H1 (cell line): ENCODE data around the gene NDUFS8. TPM values are rescaled to one million over a fixed set of nuclear protein-coding genes. Genes with fewer than 3 reads are reported as not detected.

ENCODE experiments used
- CTCF ChIA-PET: fragments of 300-600 bp; sonication (Branson Sonifier 250); formaldehyde crosslinking; loops from one replicate; lab custom pipeline; 2021; ENCODE audit not compliant: partially characterized antibody; lab: Charles Lee
- POLR2A ChIA-PET: fragments of 300-600 bp; sonication (Branson Sonifier 250); formaldehyde crosslinking; loops from one replicate; lab custom pipeline; 2021; ENCODE audit warnings: inconsistent platforms; ENCODE audit not compliant: partially characterized antibody; lab: Charles Lee
- DNase-seq, 2 experiments: peaks; one replicate each; pipeline versions ENCODE4 v3.0.0 to v3.0.0-alpha.2; 2010 to 2022; ENCODE audit warnings: low spot score in 2 of 2, low read depth in 1 of 2, mixed read lengths in 1 of 2
- FAIRE-seq: peaks from 2 replicates; lab custom pipeline; 2011; peaks lifted over from hg19 to GRCh38; lab: Jason Lieb, UNC
- H2AFZ ChIP-seq: 2 replicates; pipeline ENCODE4 v1.8.1; 2012; ENCODE audit warnings: low read length, inconsistent platforms
- H2AK5ac ChIP-seq: 2 replicates; pipeline ENCODE4 v1.6.1; 2013; ENCODE audit warnings: low read depth, low read length
- H2BK120ac ChIP-seq: replicated peaks from 2 replicates; pipeline ENCODE3; 2013; ENCODE audit warnings: low read depth, low read length, inconsistent platforms
- H2BK12ac ChIP-seq: 2 replicates; pipeline ENCODE4 v1.6.1; 2013; ENCODE audit warnings: low read depth, low read length
- H2BK15ac ChIP-seq: 2 replicates; pipeline ENCODE4 v1.6.1; 2013; ENCODE audit warnings: low read length
- H2BK20ac ChIP-seq: 2 replicates; pipeline ENCODE4 v1.6.1; 2013; ENCODE audit warnings: low read length
- H2BK5ac ChIP-seq: 2 replicates; pipeline ENCODE4 v1.6.1; 2013; ENCODE audit warnings: low read depth, low read length
- H3K14ac ChIP-seq: 2 replicates; pipeline ENCODE4 v1.6.1; 2013; ENCODE audit warnings: inconsistent platforms; ENCODE audit not compliant: insufficient read length
- H3K18ac ChIP-seq: 2 replicates; pipeline ENCODE4 v1.6.1; 2013; ENCODE audit warnings: low read length; ENCODE audit errors: extremely low read depth
- H3K23ac ChIP-seq: 2 replicates; pipeline ENCODE4 v1.6.1; 2013; ENCODE audit warnings: inconsistent platforms; ENCODE audit not compliant: insufficient read length
- H3K23me2 ChIP-seq: 2 replicates; pipeline ENCODE4 v1.6.1; 2013; ENCODE audit warnings: low read depth, low read length
- H3K27ac ChIP-seq: 2 replicates; pipeline ENCODE4 v1.6.1; 2011; ENCODE audit warnings: low read depth, low read length, inconsistent platforms
- H3K27me3 ChIP-seq, 4 experiments: replicated peaks in 1 of 4; 1 replicate in 1 of 4; 2 replicates in 3 of 4; pipeline versions ENCODE4 v1.6.1 to v1.8.1; 2011 to 2013; ENCODE audit warnings: low read length in 3 of 4, mild to moderate bottlenecking in 3 of 4, inconsistent platforms in 2 of 4, mixed read lengths in 2 of 4, moderate library complexity in 1 of 4; ENCODE audit not compliant: control insufficient read depth in 3 of 4, insufficient read depth in 3 of 4; ENCODE audit errors: extremely low read depth in 1 of 4
- H3K36me3 ChIP-seq, 4 experiments: 2 replicates each; pipeline versions ENCODE4 v1.6.1 to v1.8.1; 2011 to 2013; ENCODE audit warnings: mild to moderate bottlenecking in 4 of 4, low read length in 3 of 4, moderate library complexity in 2 of 4, control low read depth in 1 of 4, inconsistent platforms in 1 of 4; ENCODE audit not compliant: insufficient read depth in 4 of 4, control insufficient read depth in 2 of 4
- H3K4ac ChIP-seq: replicated peaks from 2 replicates; pipeline ENCODE3; 2013; ENCODE audit warnings: low read length, low read depth, mixed read lengths, inconsistent platforms; ENCODE audit not compliant: insufficient read length
- H3K4me1 ChIP-seq, 4 experiments: replicated peaks in 1 of 4; 1 replicate in 1 of 4; 2 replicates in 3 of 4; pipeline versions ENCODE4 v1.6.1 to v1.8.1; 2011 to 2013; ENCODE audit warnings: low read length in 3 of 4, inconsistent platforms in 2 of 4, mixed read lengths in 1 of 4; ENCODE audit not compliant: insufficient read depth in 4 of 4, control insufficient read depth in 3 of 4
- H3K4me2 ChIP-seq, 2 experiments: 2 replicates each; pipeline versions ENCODE4 v1.6.1 to v1.8.1; 2011 to 2013; ENCODE audit warnings: low read depth in 2 of 2, low read length in 2 of 2, control low read depth in 1 of 2, inconsistent platforms in 1 of 2, mild to moderate bottlenecking in 1 of 2; ENCODE audit not compliant: insufficient read depth in 1 of 2
- H3K4me3 ChIP-seq, 4 experiments: fragments of 200-600, 300-600 bp in 1 of 4; sonication (generic), shearing (Covaris generic), sonication (Bioruptor Twin) in 1 of 4; 2 replicates each; pipeline versions ENCODE4 v1.5.1 to v1.8.1; 2011 to 2016; ENCODE audit warnings: low read length in 4 of 4, low read depth in 3 of 4, control low read depth in 2 of 4, inconsistent platforms in 2 of 4, mild to moderate bottlenecking in 2 of 4, mixed read lengths in 1 of 4, moderate library complexity in 1 of 4; ENCODE audit not compliant: insufficient read depth in 2 of 4; ENCODE audit errors: extremely low read depth in 1 of 4
- H3K56ac ChIP-seq: replicated peaks from 2 replicates; pipeline ENCODE3; 2013; ENCODE audit warnings: low read depth, mild to moderate bottlenecking, mixed read lengths, low read length, inconsistent platforms; ENCODE audit not compliant: insufficient read length
- H3K79me1 ChIP-seq: 2 replicates; pipeline ENCODE4 v1.6.1; 2013; ENCODE audit warnings: low read depth, low read length, control low read depth
- H3K79me2 ChIP-seq, 2 experiments: 2 replicates each; pipeline versions ENCODE4 v1.6.1 to v1.8.1; 2012 to 2013; ENCODE audit warnings: low read length in 2 of 2, mild to moderate bottlenecking in 2 of 2, inconsistent platforms in 1 of 2; ENCODE audit not compliant: insufficient read depth in 2 of 2, control insufficient read depth in 1 of 2
- H3K9ac ChIP-seq, 4 experiments: replicated peaks in 1 of 4; 1 replicate in 1 of 4; 2 replicates in 3 of 4; pipeline versions ENCODE4 v1.6.1 to v1.8.1; 2011 to 2013; ENCODE audit warnings: low read depth in 3 of 4, low read length in 3 of 4, control low read depth in 2 of 4, mild to moderate bottlenecking in 2 of 4, moderate library complexity in 2 of 4, inconsistent platforms in 1 of 4; ENCODE audit errors: extremely low read depth in 1 of 4
- H3K9me3 ChIP-seq, 2 experiments: 2 replicates each; pipeline versions ENCODE4 v1.6.1 to v1.8.1; 2012 to 2013; ENCODE audit warnings: mild to moderate bottlenecking in 2 of 2, moderate library complexity in 2 of 2, control low read depth in 1 of 2, inconsistent platforms in 1 of 2, low read depth in 1 of 2, low read length in 1 of 2, mixed read lengths in 1 of 2; ENCODE audit not compliant: insufficient read depth in 2 of 2
- H4K20me1 ChIP-seq, 2 experiments: replicated peaks in 1 of 2; 2 replicates each; pipeline versions ENCODE3 to v1.8.1; 2011 to 2013; ENCODE audit warnings: inconsistent platforms in 2 of 2, low read length in 2 of 2, mild to moderate bottlenecking in 1 of 2; ENCODE audit not compliant: insufficient read depth in 2 of 2, control insufficient read depth in 1 of 2
- H4K5ac ChIP-seq: 2 replicates; pipeline ENCODE4 v1.6.1; 2013; ENCODE audit warnings: low read length, low read depth, mixed read lengths, inconsistent platforms; ENCODE audit not compliant: insufficient read length
- H4K8ac ChIP-seq: 2 replicates; pipeline ENCODE4 v1.8.0; 2013; ENCODE audit warnings: mild to moderate bottlenecking, moderate library complexity, low read length, inconsistent platforms; ENCODE audit not compliant: insufficient read depth; ENCODE audit errors: extremely low read depth
- H4K91ac ChIP-seq: replicated peaks from 2 replicates; pipeline ENCODE3; 2013; ENCODE audit warnings: low read length, mixed read lengths, inconsistent platforms; ENCODE audit not compliant: insufficient read length
- BACH1 ChIP-seq: IDR thresholded peaks from 2 replicates; pipeline ENCODE4 v1.6.1; 2012; ENCODE audit warnings: low read length, improper control_type of control experiment
- CBX5 ChIP-seq: fragments of 300-800, 300-1000 bp; sonication (generic); IDR thresholded peaks from 2 replicates; pipeline ENCODE4 v1.7.1; 2016; ENCODE audit warnings: antibody characterized with exemption, low read length, low read depth
- CHD1 ChIP-seq: IDR thresholded peaks from 2 replicates; pipeline ENCODE4 v1.6.1; 2012; ENCODE audit warnings: low read depth, low read length, improper control_type of control experiment
- EP300 ChIP-seq, 2 experiments: IDR thresholded peaks; 1 replicate in 1 of 2; 2 replicates in 1 of 2; pipeline ENCODE4 v1.6.1; 2011 to 2012; ENCODE audit warnings: low read depth in 2 of 2, low read length in 2 of 2, mild to moderate bottlenecking in 2 of 2, borderline replicate concordance in 1 of 2, inconsistent platforms in 1 of 2, moderate library complexity in 1 of 2
- GABPA ChIP-seq: IDR thresholded peaks from 2 replicates; pipeline ENCODE4 v1.6.1; 2011; ENCODE audit warnings: mild to moderate bottlenecking, low read length, moderate library complexity, borderline replicate concordance; ENCODE audit not compliant: insufficient read depth
- PHF8 ChIP-seq: fragments of 200-600 bp; sonication (generic); conservative IDR thresholded peaks from 2 replicates; pipeline ENCODE4 v1.7.1; 2012; ENCODE audit warnings: low read depth, mild to moderate bottlenecking, inconsistent platforms, low read length, moderate library complexity
- POLR2AphosphoS5 ChIP-seq: IDR thresholded peaks from 2 replicates; pipeline ENCODE4 v1.6.1; 2011; ENCODE audit warnings: low read depth, low read length
- POU5F1 ChIP-seq: IDR thresholded peaks from 2 replicates; pipeline ENCODE4 v1.6.1; 2011; ENCODE audit warnings: low read depth, mild to moderate bottlenecking, low read length, moderate library complexity
- RBBP5 ChIP-seq: IDR thresholded peaks from 2 replicates; pipeline ENCODE4 v1.7.1; 2012; ENCODE audit warnings: low read depth, mild to moderate bottlenecking, inconsistent platforms, low read length, moderate library complexity, borderline replicate concordance
- SAP30 ChIP-seq: fragments of 300-600 bp; sonication (generic); IDR thresholded peaks from 2 replicates; pipeline ENCODE4 v1.7.1; 2012; ENCODE audit warnings: low read length, moderate library complexity, mild to moderate bottlenecking, inconsistent platforms; ENCODE audit not compliant: insufficient read depth, insufficient replicate concordance
- TAF7 ChIP-seq: optimal IDR thresholded peaks from 2 replicates; pipeline ENCODE3; 2011; ENCODE audit warnings: low read depth, mild to moderate bottlenecking, inconsistent platforms, low read length, moderate library complexity, borderline replicate concordance
- WGBS, 2 experiments: shearing (Covaris generic) in 1 of 2; methylation state at CpG; one replicate each; pipeline versions ENCODE4 v1.1.6 to v1.1.7; 2013 to 2015; ENCODE audit warnings: low lambda C conversion rate in 2 of 2, mixed read lengths in 2 of 2, inconsistent platforms in 1 of 2, low coverage in 1 of 2, missing lambda C conversion rate in 1 of 2; ENCODE audit not compliant: insufficient replicate concordance in 2 of 2, insufficient coverage in 1 of 2, insufficient read length in 1 of 2; ENCODE audit errors: extremely low coverage in 1 of 2, missing lambda C conversion rate in 1 of 2; 5-methylcytosine and 5-hydroxymethylcytosine counted together
- polyA plus RNA-seq, 7 experiments: library from polyadenylated mRNA; depleted of rRNA in 3 of 7; stranded (reverse) in 5 of 7; unstranded in 2 of 7; fragments of >200 nt in 5 of 7; fragments of 200-250 nt in 2 of 7; gene quantifications; 1 replicate in 5 of 7; 2 replicates in 1 of 7; 4 replicates in 1 of 7; pipeline versions ENCODE4 v1.2.1 to v1.2.3, GENCODE V29; 2011 to 2013; ENCODE audit warnings: missing spikeins in 2 of 7, mixed read lengths in 2 of 7
- total RNA-seq: library from RNA; stranded (reverse); fragmentation: NEBNext Ultra II Directional; extraction: Animal tissue kit (Norgen Biotek cat#: 25700); gene quantifications from 2 replicates; pipeline ENCODE4 v1.2.1, GENCODE V29; 2021
- TF ChIP-seq, protein P1 (sequence below): IDR thresholded peaks from 2 replicates; pipeline ENCODE4 v1.6.1; 2012; ENCODE audit warnings: inconsistent platforms

Gene NDUFS8
- total and polyA plus RNA-seq, 2 of the 8 experiments (the other 6 are each of a cell fraction or from before 2014, with no cell fraction given) = 182 to 291 TPM

DNA sequence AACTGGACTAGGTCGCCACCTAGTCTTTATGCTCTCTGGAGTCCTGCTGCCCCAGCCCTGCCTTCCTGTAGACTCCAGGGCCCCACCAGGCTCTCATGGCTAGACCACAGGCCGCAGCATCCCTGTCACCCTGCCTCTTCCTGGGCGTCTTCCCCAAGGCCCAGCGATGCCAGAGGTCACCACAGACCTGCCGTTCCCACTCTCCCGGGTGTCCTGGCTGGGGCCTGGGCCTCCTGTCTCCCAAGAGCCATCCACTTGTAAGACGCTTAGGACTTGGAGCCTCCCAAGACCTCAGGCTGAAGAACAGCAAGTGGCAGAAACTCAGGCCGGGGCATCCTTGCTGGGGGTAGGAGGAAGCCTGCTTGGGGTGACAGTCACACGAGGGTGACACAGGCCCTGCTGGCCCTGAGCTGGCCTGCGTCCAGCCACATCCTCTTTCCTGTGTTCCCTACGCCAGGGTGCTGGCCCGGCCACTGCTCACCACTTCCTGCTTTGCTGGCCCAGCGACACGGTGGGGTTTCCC, 6.3 kb downstream of the NDUFS8 start:
- 87% methylated on average over 14 of the region's 14 CpGs; no CpG with 5 or more reads in 1 of the 2 experiments for WGBS, 2 experiments
- Histone ChIP-seq H3K56ac (no peak overlapping the region), H3K27me3 (no peaks in the 10 kb centered on the region), H3K4me2 (no peak overlapping the region), H2BK120ac (no peak overlapping the region), H3K4me1 (peaks cover 4 to 27% (median 20%) of the 10 kb centered on the region in 4 experiments), H3K23me2 (no peaks in the 10 kb centered on the region; the same call in 1 of the 2 replicates), H3K79me2 (peaks cover 0 to 12% of the 10 kb centered on the region in 2 experiments; a peak in 1 of 4 replicates), H3K4ac (no peak overlapping the region), H3K79me1 (peaks cover 2% of the 10 kb centered on the region), H4K5ac (no peak overlapping the region), H2AFZ (no peak overlapping the region), H2BK15ac (no peak overlapping the region), H2BK20ac (no peak overlapping the region), H3K27ac (no peak overlapping the region), H4K8ac (peak overlapping the region; percentile 19; the same call in 1 of the 2 replicates), H4K20me1 (peaks cover 0 to 5% of the 10 kb centered on the region in 2 experiments), H3K14ac (no peak overlapping the region), H2AK5ac (no peak overlapping the region), H2BK12ac (no peak overlapping the region), H4K91ac (no peak overlapping the region), H3K4me3 (no peak overlapping the region), H2BK5ac (no peak overlapping the region), H3K18ac (no peak overlapping the region), H3K9ac (no peak overlapping the region), H3K23ac (no peak overlapping the region), H3K9me3 (no peaks in the 10 kb centered on the region), H3K36me3 (peaks cover 4 to 17% (median 15%) of the 10 kb centered on the region in 4 experiments)
- CTCF ChIA-PET = interaction anchor here (0.5 to 2.0 kb wide), 4 partner anchors 9 to 458 kb away, joined by 4 read pairs; no protein-coding TSS in a partner anchor
- DNase-seq = no peak
- no peak for FAIRE-seq
- POLR2A ChIA-PET = interaction anchor here (1.2 to 16.6 kb wide), 8 partner anchors 8 to 84 kb away, joined by 3 to 183 read pairs (median 6); partner anchors contain the start of gene CHKA
- TF ChIP-seq EP300 (IDR thresholded peaks at IDR 0.05; ENCODE audit: borderline replicate concordance in 1 of 2, low read depth in 2 of 2, low read length in 2 of 2) (no peak), SAP30 (no peak), POU5F1 (no peak), BACH1 (no peak), RBBP5 (no peak), CHD1 (no peak), GABPA (no peak), TAF7 (no peak), POLR2AphosphoS5 (no peak), CBX5 (no peak), PHF8 (no peak)
- TF ChIP-seq, protein P1, sequence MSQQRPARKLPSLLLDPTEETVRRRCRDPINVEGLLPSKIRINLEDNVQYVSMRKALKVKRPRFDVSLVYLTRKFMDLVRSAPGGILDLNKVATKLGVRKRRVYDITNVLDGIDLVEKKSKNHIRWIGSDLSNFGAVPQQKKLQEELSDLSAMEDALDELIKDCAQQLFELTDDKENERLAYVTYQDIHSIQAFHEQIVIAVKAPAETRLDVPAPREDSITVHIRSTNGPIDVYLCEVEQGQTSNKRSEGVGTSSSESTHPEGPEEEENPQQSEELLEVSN = no peak
